DMS153 (cell line): ENCODE measurements around the gene UBALD2.
"Not testable (repeated sequence)": the region's sequence is repeated elsewhere in the genome, so short reads cannot be mapped to it uniquely, and the experiment has no call there.

Experiments
- DNase-seq: peaks from one replicate; lab custom pipeline; 2025; lab: John Stamatoyannopoulos, UW

Gene UBALD2

GRCh38 chr17:76266244-76266938 is 1.2 kb downstream of the UBALD2 start:
- no peak for DNase-seq

GRCh38 chr17:76267051-76267576 is 2.0 kb downstream of the UBALD2 start:
- DNase-seq, result no peak

GRCh38 chr17:76267581-76268001 is 2.4 kb downstream of the UBALD2 start:
- not testable (repeated sequence) for DNase-seq

- DNase-seq, result peak; percentile 30
Measured at GRCh38 chr17:76268015-76268749, 3.0 kb downstream of the UBALD2 start.

GRCh38 chr17:76268991-76269981 is 4.1 kb downstream of the UBALD2 start:
- DNase-seq, result no peak

- no peak for DNase-seq
Measured at GRCh38 chr17:76270127-76270592, 5.0 kb downstream of the UBALD2 start.

GRCh38 chr17:76270770-76271668 is 5.9 kb downstream of the UBALD2 start:
- DNase-seq, result no peak

GRCh38 chr17:76271669-76272540 is 6.8 kb downstream of the UBALD2 start:
- DNase-seq, result no peak

- no peak for DNase-seq
Measured at GRCh38 chr17:76272541-76273444, 7.6 kb downstream of the UBALD2 start.

GRCh38 chr17:76273445-76274111 is 8.4 kb downstream of the UBALD2 start:
- DNase-seq, result no peak

- no peak for DNase-seq
Measured at GRCh38 chr17:76274112-76274956, 9.2 kb downstream of the UBALD2 start.

- DNase-seq, result no peak
Measured at GRCh38 chr17:76275382-76276068, 10.4 kb downstream of the UBALD2 start.

GRCh38 chr17:76276069-76276431 is 10.9 kb downstream of the UBALD2 start:
- no peak for DNase-seq

- DNase-seq, result no peak
Measured at GRCh38 chr17:76276461-76277299, 11.5 kb downstream of the UBALD2 start.

- DNase-seq, result no peak
Measured at GRCh38 chr17:76277300-76278267, 12.4 kb downstream of the UBALD2 start.
